Peyer's patch (tissue), 4 donors: Measurements from ENCODE around the gene ETFBKMT.

Source experiments
- CTCF ChIP-seq, 6 experiments: fragments of 450-650 bp in 4 of 6; fragments of 200-600 bp in 2 of 6; sonication (generic) in 1 of 6; IDR thresholded peaks; one replicate each; pipeline ENCODE4 v1.5.1; 2017 to 2019; ENCODE audit warnings: antibody characterized with exemption in 6 of 6, mild to moderate bottlenecking in 3 of 6, moderate library complexity in 1 of 6
- POLR2A ChIP-seq, 2 donors: fragments of 450-650 bp; IDR thresholded peaks; one replicate each; pipeline ENCODE4 v1.5.1; 2017; ENCODE audit warnings: antibody characterized with exemption in 2 of 2, mild to moderate bottlenecking in 2 of 2, moderate library complexity in 2 of 2

- TF ChIP-seq POLR2A (IDR thresholded peaks at IDR 0.05) (no peak), CTCF (IDR thresholded peaks at IDR 0.05) (no peak)
Observed at GRCh38 chr12:31658471-31659086, 909 bp upstream of the ETFBKMT start.
